HG03060 (cell line): ENCODE data around the gene SNAP25.

Source experiments
- ATAC-seq: cut with Tn5 transposase; IDR thresholded peaks from one replicate; pipeline ENCODE4 v1.9.1; 2021; ENCODE audit warnings: low read depth, moderate number of reproducible peaks; ENCODE audit not compliant: unreplicated experiment

SNAP25 gene

GRCh38 chr20:10218536-10219451, at the start of gene SNAP25:
TSS of gene SNAP25 (plus strand) at chr20:10218830. CDS start at chr20:10275492, 56,662 bp downstream.
- no peak for ATAC-seq

- ATAC-seq = no peak
Observed at GRCh38 chr20:10169752-10170151, 48.9 kb upstream of the SNAP25 start.

DNA sequence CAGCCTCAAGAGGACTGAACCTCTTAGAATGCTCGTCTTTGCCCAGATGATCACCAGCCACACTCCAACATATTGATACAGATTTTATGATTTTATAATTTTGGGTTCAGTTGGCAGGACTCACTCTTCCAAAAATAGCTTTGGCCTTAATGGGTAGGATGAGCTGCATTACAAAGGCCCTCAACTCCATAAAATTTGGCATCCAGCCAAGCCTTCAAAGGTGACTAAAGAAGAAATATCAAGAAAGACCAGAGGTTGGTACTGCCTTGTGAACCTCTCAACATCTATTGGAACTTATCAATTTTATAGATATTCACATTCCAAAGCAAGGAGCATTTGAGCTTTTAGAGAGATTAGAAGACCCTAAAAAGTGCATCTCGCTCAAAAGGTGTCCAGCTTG, 48.4 kb upstream of the SNAP25 start:
- no peak for ATAC-seq

DNA sequence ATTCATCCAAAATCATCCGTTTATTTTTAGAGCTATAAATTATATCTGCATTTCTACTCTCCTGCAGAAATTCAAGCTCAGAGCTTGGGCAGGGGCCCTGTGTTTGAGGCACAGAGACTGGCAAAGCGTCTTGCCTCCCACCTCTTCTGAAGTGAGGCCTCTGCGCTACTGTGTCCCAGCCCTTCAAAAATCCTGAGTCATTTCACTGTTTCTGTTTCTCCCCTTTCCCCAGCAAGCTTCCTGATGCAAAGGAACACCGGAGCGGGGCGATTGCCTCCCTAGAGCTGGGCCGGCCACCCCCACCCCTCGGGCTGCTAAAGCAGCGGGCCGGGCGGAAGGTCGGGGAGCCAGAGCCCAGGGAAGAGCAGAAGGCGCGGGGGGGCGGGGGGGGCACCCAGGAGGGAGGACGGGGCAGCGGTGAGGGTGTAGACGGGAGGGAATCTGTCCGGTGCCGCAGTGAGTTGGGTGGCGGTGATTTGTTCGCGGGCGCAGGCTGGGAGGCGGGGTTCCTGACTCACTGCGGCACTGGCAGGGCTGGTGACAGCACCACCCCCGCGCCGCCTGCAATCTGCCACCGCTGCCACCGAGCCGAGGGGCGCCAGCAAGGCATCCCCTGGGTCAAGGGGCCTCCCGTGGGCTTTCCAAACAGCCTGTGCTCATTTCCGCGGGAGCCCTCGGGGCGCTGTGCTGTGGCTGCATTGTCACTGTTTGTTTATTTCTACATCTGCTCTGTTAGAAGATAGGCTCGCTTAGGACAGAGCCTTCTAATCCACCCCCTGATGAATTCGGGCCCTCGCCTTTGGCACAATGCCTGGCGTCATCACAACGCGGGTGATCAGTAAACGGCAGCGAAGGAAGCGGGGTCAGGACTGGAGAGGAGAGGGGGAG, 46.5 kb upstream of the SNAP25 start:
- no peak for ATAC-seq

GRCh38 chr20:10172998-10173655, 45.5 kb upstream of the SNAP25 start:
- ATAC-seq = no peak

DNA sequence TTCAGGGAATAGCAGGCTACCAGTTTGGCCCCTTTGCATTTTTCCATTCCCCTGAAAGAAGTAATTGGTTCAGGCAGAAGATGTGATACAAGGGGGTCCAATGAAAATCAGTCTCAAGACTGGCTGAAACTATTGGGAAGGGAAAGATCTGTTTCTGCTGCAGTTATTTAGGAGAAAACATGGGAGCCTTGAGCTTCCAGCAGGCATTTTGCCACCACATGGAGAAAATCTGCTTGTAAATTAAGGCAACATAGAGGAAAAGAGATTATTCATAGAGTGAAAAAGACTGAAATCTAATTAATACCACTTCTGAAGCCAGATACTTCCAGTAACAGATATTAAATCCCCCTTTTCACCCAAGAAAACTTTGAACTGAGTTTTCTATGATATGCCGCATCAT, 44.2 kb upstream of the SNAP25 start:
- no peak for ATAC-seq

GRCh38 chr20:10177326-10177725, 41.3 kb upstream of the SNAP25 start:
- no peak for ATAC-seq

DNA sequence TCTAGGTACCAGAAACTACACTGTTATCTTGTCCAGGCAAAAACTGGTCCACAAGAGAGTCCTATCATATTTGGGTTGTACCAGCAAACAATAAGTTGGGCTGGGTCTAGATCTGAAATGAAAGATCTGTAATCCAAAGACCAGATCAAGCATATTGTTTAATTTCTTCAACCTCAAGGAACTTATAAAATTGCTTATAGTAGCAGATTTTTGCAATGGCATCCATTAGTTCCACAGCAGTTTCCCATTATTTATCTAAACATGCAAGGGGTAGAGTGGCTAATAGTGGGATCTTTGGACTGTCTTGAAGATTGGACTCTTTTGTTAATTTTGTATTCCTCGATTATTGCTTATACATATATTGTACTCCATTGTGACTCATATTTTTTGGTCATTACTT, 40.5 kb upstream of the SNAP25 start:
- no peak for ATAC-seq

- ATAC-seq = no peak
Observed at GRCh38 chr20:10178727-10179313, 39.8 kb upstream of the SNAP25 start.

GRCh38 chr20:10179574-10180298, 38.9 kb upstream of the SNAP25 start:
- ATAC-seq = no peak

GRCh38 chr20:10180651-10181235, 37.9 kb upstream of the SNAP25 start:
- ATAC-seq = no peak

- no peak for ATAC-seq
Observed at GRCh38 chr20:10185741-10186558, 32.7 kb upstream of the SNAP25 start.

DNA sequence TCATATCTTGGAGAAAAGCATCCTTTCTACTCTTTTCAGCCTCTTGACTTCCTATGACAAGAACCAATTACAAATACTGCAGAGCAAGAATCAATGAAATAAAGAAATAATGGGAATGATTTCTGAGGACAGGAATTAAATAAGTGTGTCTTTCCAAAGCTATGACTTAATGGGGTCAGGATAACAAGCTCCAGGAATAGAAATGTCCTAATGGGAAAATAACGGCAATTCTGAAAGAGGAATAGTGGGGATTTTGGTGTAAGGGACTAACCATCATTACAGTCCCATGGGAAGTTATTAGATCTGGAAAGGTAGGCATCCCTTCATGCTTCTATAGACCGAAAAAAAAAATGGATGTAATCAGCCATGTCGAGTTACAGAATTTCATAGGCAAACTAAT, 28.2 kb upstream of the SNAP25 start:
- no peak for ATAC-seq

GRCh38 chr20:10192171-10192570, 26.5 kb upstream of the SNAP25 start:
- ATAC-seq = no peak

- no peak for ATAC-seq
Observed at GRCh38 chr20:10194166-10194565, 24.5 kb upstream of the SNAP25 start.

DNA sequence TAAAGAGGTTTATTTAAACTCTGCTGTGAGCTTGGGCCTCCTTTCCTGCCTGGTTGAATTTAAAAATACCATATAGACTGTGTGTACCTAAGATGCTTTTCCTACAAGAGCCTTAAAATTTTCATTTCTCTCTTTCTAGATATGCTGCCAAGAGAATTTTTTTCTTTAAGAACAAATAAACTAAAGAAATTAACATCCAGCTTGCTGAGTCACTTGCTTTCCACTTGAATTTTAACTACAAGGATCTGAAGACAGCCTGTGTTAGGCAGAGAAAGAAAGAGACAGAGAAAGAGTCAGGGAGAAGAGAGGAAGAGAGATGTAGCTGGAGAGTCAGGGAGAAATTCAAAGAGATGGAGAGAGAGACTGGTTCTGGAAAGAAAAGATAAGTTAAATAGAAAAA, 18.3 kb upstream of the SNAP25 start:
- ATAC-seq = no peak

DNA sequence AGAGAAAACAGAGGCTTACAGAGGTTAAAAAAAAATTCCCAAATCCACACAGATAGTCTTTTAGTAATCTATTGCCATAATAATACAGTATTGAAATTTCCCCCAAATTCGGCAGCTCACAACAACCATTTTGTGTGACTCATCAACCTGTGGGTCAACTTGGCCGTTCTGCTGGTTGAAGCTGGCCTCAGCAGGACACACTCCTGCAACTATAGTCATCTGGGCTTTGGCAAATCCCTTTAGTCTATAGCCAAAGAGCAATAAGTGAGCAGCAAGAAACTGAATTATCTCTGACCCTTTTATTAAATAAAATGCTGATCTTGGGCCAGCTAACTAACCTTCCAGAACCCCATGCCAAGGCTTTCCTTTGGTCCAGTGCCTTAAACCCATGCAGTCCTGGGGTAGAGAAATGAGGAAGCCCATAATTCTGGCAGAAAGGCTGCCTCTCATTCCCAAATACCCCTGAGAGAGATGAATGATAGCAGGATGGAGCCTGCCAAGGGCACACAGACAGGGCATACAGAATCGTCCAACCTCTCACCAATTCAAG, 17.2 kb upstream of the SNAP25 start:
- no peak for ATAC-seq

DNA sequence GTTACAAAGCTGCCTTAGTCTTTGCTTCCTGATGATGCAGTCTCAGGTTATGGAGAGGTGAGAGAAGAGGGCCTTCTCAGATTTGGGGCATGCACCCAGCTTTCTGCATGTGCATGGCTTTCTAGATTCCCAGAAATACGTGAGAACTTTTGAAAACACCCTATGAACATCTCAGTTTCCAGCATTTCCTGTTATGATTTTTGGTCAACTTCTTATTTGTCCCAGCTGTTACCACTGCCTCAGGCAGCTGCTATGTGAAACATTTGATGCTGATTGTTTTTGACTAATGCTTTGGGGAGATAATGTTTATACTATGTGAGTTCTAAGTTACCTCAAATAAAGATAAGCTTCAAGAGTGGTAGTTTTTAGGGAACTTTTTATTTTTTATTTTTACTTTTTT, 9.5 kb upstream of the SNAP25 start:
- no peak for ATAC-seq
